ENCODE data around the gene TEC.

- TF ChIP-seq POLR2A (IDR thresholded peaks at IDR 0.05) (no peak), CTCF (IDR thresholded peaks at IDR 0.05) (no peak)
These were observed 148.5 kb downstream of the TEC start for GRCh38 chr4:48121180-48121579.
